Neural progenitor cell (in vitro differentiated cells): ENCODE data around the gene CDS2. TPM values are rescaled to one million over a fixed set of nuclear protein-coding genes. Genes with fewer than 3 reads are reported as not detected.
A peak's percentile ranks its signal among the peaks of the same experiment; 100 is the strongest.

Experiments
- DNase-seq: peaks from one replicate; pipeline ENCODE4 v3.0.0-alpha.2; 2016; ENCODE audit warnings: low spot score
- H2AFZ ChIP-seq: fragments of 200-600 bp; sonication (generic); replicated peaks from 2 replicates; pipeline ENCODE4 v1.6.1; 2016; ENCODE audit warnings: antibody characterized with exemption
- H3F3A ChIP-seq: fragments of 200-600 bp; sonication (generic); 2 replicates; pipeline ENCODE4 v1.6.1; 2016; ENCODE audit warnings: antibody characterized with exemption, low read depth
- H3K27ac ChIP-seq: fragments of 200-600 bp; sonication (generic); 2 replicates; pipeline ENCODE4 v1.5.1; 2016; ENCODE audit warnings: mild to moderate bottlenecking
- H3K27me3 ChIP-seq: fragments of 200-600 bp; sonication (generic); 2 replicates; pipeline ENCODE4 v1.6.1; 2016; ENCODE audit warnings: mild to moderate bottlenecking, moderate library complexity
- H3K36me3 ChIP-seq: fragments of 200-600 bp; sonication (generic); 2 replicates; pipeline ENCODE4 v1.5.1; 2016
- H3K4me1 ChIP-seq: fragments of 200-600 bp; sonication (generic); 2 replicates; pipeline ENCODE4 v1.6.1; 2016; ENCODE audit warnings: mixed run types
- H3K4me2 ChIP-seq: fragments of 200-600 bp; sonication (generic); 2 replicates; pipeline ENCODE4 v1.6.1; 2016
- H3K4me3 ChIP-seq: fragments of 200-600 bp; sonication (generic); 2 replicates; pipeline ENCODE4 v1.5.1; 2016
- H3K79me2 ChIP-seq: fragments of 200-600 bp; sonication (generic); 2 replicates; pipeline ENCODE4 v1.6.1; 2016; ENCODE audit warnings: low read depth
- H3K9ac ChIP-seq: fragments of 200-600 bp; sonication (generic); 2 replicates; pipeline ENCODE4 v1.6.1; 2016
- H3K9me3 ChIP-seq: fragments of 200-600 bp; sonication (generic); 2 replicates; pipeline ENCODE4 v1.5.1; 2016; ENCODE audit warnings: low read depth
- H4K20me1 ChIP-seq: fragments of 200-600 bp; sonication (generic); 2 replicates; pipeline ENCODE4 v1.6.1; 2016; ENCODE audit warnings: low read depth
- H3K27ac Mint-ChIP-seq: 3 replicates; pipeline ENCODE4 v1.8.0; 2021; ENCODE audit warnings: mixed read lengths
- H3K27me3 Mint-ChIP-seq: 2 replicates; pipeline ENCODE4 v1.8.0; 2022; ENCODE audit warnings: low read depth, mild to moderate bottlenecking, inconsistent platforms, moderate library complexity, mixed read lengths; ENCODE audit not compliant: insufficient read depth
- H3K36me3 Mint-ChIP-seq: 3 replicates; pipeline ENCODE4 v1.8.0; 2021; ENCODE audit warnings: mixed read lengths
- H3K4me1 Mint-ChIP-seq: 3 replicates; pipeline ENCODE4 v1.8.0; 2021; ENCODE audit warnings: mixed read lengths
- H3K4me3 Mint-ChIP-seq: 3 replicates; pipeline ENCODE4 v1.8.0; 2021; ENCODE audit warnings: mild to moderate bottlenecking, moderate library complexity, mixed read lengths
- H3K9me3 Mint-ChIP-seq: 3 replicates; pipeline ENCODE4 v1.8.0; 2020; ENCODE audit warnings: mixed read lengths
- EZH2 ChIP-seq: fragments of 200-600 bp; sonication (generic); IDR thresholded peaks from 2 replicates; pipeline ENCODE4 v1.6.1; 2017; ENCODE audit warnings: antibody characterized with exemption, mild to moderate bottlenecking, moderate library complexity
- EZH2phosphoT487 ChIP-seq: fragments of 200-600 bp; sonication (generic); IDR thresholded peaks from 2 replicates; pipeline ENCODE4 v1.6.1; 2017; ENCODE audit warnings: antibody characterized with exemption
- total RNA-seq: library from RNA; depleted of rRNA; stranded (reverse); fragments of >200 nt; gene quantifications from 2 replicates; pipeline ENCODE4 v1.2.3, GENCODE V29; 2015; ENCODE audit warnings: low replicate concordance
- TF ChIP-seq, protein P1 (sequence below): fragments of 200-600 bp; sonication (generic); IDR thresholded peaks from 2 replicates; pipeline ENCODE4 v1.5.1; 2017; ENCODE audit warnings: antibody characterized with exemption, mild to moderate bottlenecking

CDS2 gene
- total RNA-seq, 1 donor from 2014 or later: 59.8 TPM

GRCh38 chr20:5172167-5172601 lies 45.4 kb downstream of the CDS2 start:
- DNase-seq: no peak
- Histone ChIP-seq H3K36me3 (no peaks in the 10 kb centered on the region), H3K27me3 (no peaks in the 10 kb centered on the region), H3K9ac (no peak overlapping the region), H3K4me2 (no peak overlapping the region), H4K20me1 (peaks cover 59% of the 10 kb centered on the region), H3K79me2 (peaks cover 57% of the 10 kb centered on the region), H3F3A (no peaks in the 10 kb centered on the region), H3K9me3 (no peaks in the 10 kb centered on the region), H3K27ac (no peak overlapping the region), H3K4me3 (no peak overlapping the region), H3K4me1 (peaks cover 36% of the 10 kb centered on the region), H2AFZ (no peak overlapping the region)
- TF ChIP-seq EZH2: no peak
- TF ChIP-seq, protein P1, sequence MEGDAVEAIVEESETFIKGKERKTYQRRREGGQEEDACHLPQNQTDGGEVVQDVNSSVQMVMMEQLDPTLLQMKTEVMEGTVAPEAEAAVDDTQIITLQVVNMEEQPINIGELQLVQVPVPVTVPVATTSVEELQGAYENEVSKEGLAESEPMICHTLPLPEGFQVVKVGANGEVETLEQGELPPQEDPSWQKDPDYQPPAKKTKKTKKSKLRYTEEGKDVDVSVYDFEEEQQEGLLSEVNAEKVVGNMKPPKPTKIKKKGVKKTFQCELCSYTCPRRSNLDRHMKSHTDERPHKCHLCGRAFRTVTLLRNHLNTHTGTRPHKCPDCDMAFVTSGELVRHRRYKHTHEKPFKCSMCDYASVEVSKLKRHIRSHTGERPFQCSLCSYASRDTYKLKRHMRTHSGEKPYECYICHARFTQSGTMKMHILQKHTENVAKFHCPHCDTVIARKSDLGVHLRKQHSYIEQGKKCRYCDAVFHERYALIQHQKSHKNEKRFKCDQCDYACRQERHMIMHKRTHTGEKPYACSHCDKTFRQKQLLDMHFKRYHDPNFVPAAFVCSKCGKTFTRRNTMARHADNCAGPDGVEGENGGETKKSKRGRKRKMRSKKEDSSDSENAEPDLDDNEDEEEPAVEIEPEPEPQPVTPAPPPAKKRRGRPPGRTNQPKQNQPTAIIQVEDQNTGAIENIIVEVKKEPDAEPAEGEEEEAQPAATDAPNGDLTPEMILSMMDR: no peak
- TF ChIP-seq EZH2phosphoT487: no peak
- peaks cover 9% of the 10 kb centered on the region for H3K36me3 Mint-ChIP-seq
- H3K9me3 Mint-ChIP-seq: no peaks in the 10 kb centered on the region
- peak overlapping the region; percentile 2 for H3K27ac Mint-ChIP-seq
- H3K4me3 Mint-ChIP-seq: no peak overlapping the region
- peaks cover 49% of the 10 kb centered on the region for H3K4me1 Mint-ChIP-seq
- H3K27me3 Mint-ChIP-seq: peaks cover 2% of the 10 kb centered on the region

DNA sequence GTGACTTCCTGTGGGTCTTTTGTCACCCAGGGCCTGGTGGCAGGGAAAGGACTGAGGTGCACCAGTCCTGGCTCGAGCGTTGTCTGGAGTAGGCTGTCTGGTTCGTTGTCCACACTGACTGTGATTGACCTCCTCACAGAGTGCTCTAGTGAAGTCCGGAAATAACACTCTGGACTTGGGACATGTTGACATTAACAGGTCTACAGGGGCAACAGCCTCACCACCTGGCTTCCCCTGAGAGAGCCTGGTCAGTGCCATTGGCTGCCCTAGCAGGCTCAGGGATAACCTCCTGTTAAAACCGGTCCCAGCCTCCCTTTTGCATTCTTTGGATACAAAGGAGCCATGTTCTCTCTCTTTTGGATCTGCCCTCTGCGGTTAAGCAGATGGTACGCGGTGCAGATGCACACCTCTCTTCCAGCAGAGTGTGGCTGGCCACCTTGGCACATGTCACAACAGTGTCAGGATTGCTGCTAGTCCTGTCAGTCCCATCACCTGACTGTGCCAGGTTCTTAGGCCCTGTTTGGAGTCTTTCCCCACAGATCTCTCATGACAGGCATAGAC lies 46.2 kb downstream of the CDS2 start:
- Mint-ChIP-seq H3K27me3 (peaks cover 2% of the 10 kb centered on the region), H3K27ac (peak overlapping the region; percentile 65), H3K36me3 (peaks cover 9% of the 10 kb centered on the region), H3K4me3 (no peak overlapping the region), H3K9me3 (no peaks in the 10 kb centered on the region), H3K4me1 (peaks cover 48% of the 10 kb centered on the region)
- Histone ChIP-seq H3K4me3 (no peak overlapping the region), H3K9me3 (no peaks in the 10 kb centered on the region), H3K79me2 (peaks cover 51% of the 10 kb centered on the region), H3K27ac (no peak overlapping the region), H3K36me3 (no peaks in the 10 kb centered on the region), H4K20me1 (peaks cover 64% of the 10 kb centered on the region), H2AFZ (no peak overlapping the region), H3K27me3 (no peaks in the 10 kb centered on the region), H3K4me1 (peaks cover 36% of the 10 kb centered on the region), H3K4me2 (no peak overlapping the region), H3K9ac (no peak overlapping the region), H3F3A (no peaks in the 10 kb centered on the region)
- no peak for TF ChIP-seq EZH2phosphoT487
- no peak for TF ChIP-seq EZH2
- TF ChIP-seq, protein P1: no peak
- no peak for DNase-seq

GRCh38 chr20:5173751-5174150 lies 46.9 kb downstream of the CDS2 start:
- no peaks in the 10 kb centered on the region for H3F3A ChIP-seq
- H3K9ac ChIP-seq: no peak overlapping the region
- H3K4me1 ChIP-seq: peaks cover 31% of the 10 kb centered on the region
- no peaks in the 10 kb centered on the region for H3K9me3 ChIP-seq
- TF ChIP-seq EZH2 (no peak), EZH2phosphoT487 (no peak)
- TF ChIP-seq, protein P1: no peak
- no peak overlapping the region for H3K4me3 ChIP-seq
- H3K36me3 Mint-ChIP-seq: peaks cover 12% of the 10 kb centered on the region
- H3K4me2 ChIP-seq: no peak overlapping the region
- H3K27ac Mint-ChIP-seq: peak overlapping the region; percentile 17
- H3K27me3 Mint-ChIP-seq: peaks cover under 1% of the 10 kb centered on the region
- H2AFZ ChIP-seq: no peak overlapping the region
- H3K9me3 Mint-ChIP-seq: no peaks in the 10 kb centered on the region
- H4K20me1 ChIP-seq: peaks cover 60% of the 10 kb centered on the region
- H3K4me1 Mint-ChIP-seq: peaks cover 46% of the 10 kb centered on the region
- no peak overlapping the region for H3K27ac ChIP-seq
- no peaks in the 10 kb centered on the region for H3K27me3 ChIP-seq
- no peak overlapping the region for H3K4me3 Mint-ChIP-seq
- peaks cover 44% of the 10 kb centered on the region for H3K79me2 ChIP-seq
- no peaks in the 10 kb centered on the region for H3K36me3 ChIP-seq
- DNase-seq: no peak
